A673 (cell line): Measurements from ENCODE around the gene MKNK2. TPM values are rescaled to one million over a fixed set of nuclear protein-coding genes. Genes with fewer than 3 reads are reported as not detected.
"Not testable (repeated sequence)": the region's sequence is repeated elsewhere in the genome, so short reads cannot be mapped to it uniquely, and the experiment has no call there.

Experiments used
- BruUV-seq: library from RNA; stranded (reverse); fragments of 400-500 nt; replicated peaks from 2 replicates; lab custom pipeline; 2021; lab: Mats Ljungman, UMichigan
- CTCF ChIA-PET: fragments of 300-600 bp; sonication (Branson Sonifier 250); formaldehyde crosslinking; loops from one replicate; lab custom pipeline; 2022; ENCODE audit warnings: antibody characterized with exemption; lab: Charles Lee
- POLR2A ChIA-PET: fragments of 300-600 bp; sonication (Branson Sonifier 250); formaldehyde crosslinking; loops from one replicate; lab custom pipeline; 2022; ENCODE audit warnings: antibody characterized with exemption; ENCODE audit not compliant: low non-redundant PET; lab: Charles Lee
- DNase-seq: peaks from one replicate; pipeline ENCODE4 v3.0.0-alpha.2; 2015; ENCODE audit warnings: low spot score
- H3K27ac ChIP-seq: fragments of 200-600 bp; sonication (generic); 2 replicates; pipeline ENCODE4 v1.5.1; 2016; ENCODE audit warnings: mixed run types, low read depth, mild to moderate bottlenecking, mixed read lengths, antibody characterized with exemption, low read length; ENCODE audit not compliant: poor library complexity, severe bottlenecking
- H3K27me3 ChIP-seq: fragments of 200-600 bp; sonication (generic); replicated peaks from 2 replicates; pipeline ENCODE4 v1.6.1; 2017; ENCODE audit warnings: mixed run types, low read depth, mild to moderate bottlenecking, mixed read lengths, antibody characterized with exemption, low read length; ENCODE audit not compliant: insufficient read depth, poor library complexity
- H3K36me3 ChIP-seq: fragments of 200-600 bp; sonication (generic); 2 replicates; pipeline ENCODE4 v1.6.1; 2016; ENCODE audit warnings: mixed run types, mild to moderate bottlenecking, mixed read lengths, antibody characterized with exemption, low read length; ENCODE audit not compliant: insufficient read depth, poor library complexity, severe bottlenecking
- H3K4me1 ChIP-seq: fragments of 200-600 bp; sonication (generic); 2 replicates; pipeline ENCODE4 v1.6.1; 2017; ENCODE audit warnings: mixed run types, mild to moderate bottlenecking, mixed read lengths, antibody characterized with exemption, low read length; ENCODE audit not compliant: insufficient read depth, poor library complexity, severe bottlenecking
- H3K4me3 ChIP-seq: fragments of 200-600 bp; sonication (generic); 2 replicates; pipeline ENCODE4 v1.5.1; 2016; ENCODE audit warnings: low read depth, mixed run types, mild to moderate bottlenecking, mixed read lengths, low read length; ENCODE audit not compliant: poor library complexity, severe bottlenecking
- H3K9me3 ChIP-seq: fragments of 200-600 bp; sonication (generic); 2 replicates; pipeline ENCODE4 v1.6.1; 2016; ENCODE audit warnings: mixed run types, low read depth, mild to moderate bottlenecking, mixed read lengths, antibody characterized with exemption, low read length; ENCODE audit not compliant: poor library complexity, severe bottlenecking
- EZH2 ChIP-seq: fragments of 200-600 bp; sonication (generic); IDR thresholded peaks from 2 replicates; pipeline ENCODE4 v1.6.1; 2017; ENCODE audit warnings: borderline replicate concordance, low read depth, mild to moderate bottlenecking, mixed read lengths, antibody characterized with exemption, low read length; ENCODE audit not compliant: poor library complexity, severe bottlenecking
- intact Hi-C: fragments of 100-400 bp; cut with micrococcal nuclease; formaldehyde crosslinking; loops from one replicate; pipeline ENCODE4 v1.10.0; 2022; ENCODE audit not compliant: unreplicated experiment
- total RNA-seq: library from RNA; stranded (reverse); gene quantifications from 2 replicates; pipeline ENCODE4 v1.2.3, GENCODE V29; 2021
- TF ChIP-seq, protein P1 (sequence below): fragments of 300-800, 200-600 bp; sonication (generic); conservative IDR thresholded peaks from 2 replicates; pipeline ENCODE4 v1.5.1; 2017; ENCODE audit warnings: low read depth, mild to moderate bottlenecking, antibody characterized with exemption, low read length, moderate library complexity, mixed read lengths

The MKNK2 gene
- total RNA-seq, 1 experiment from 2014 or later = 106 TPM

DNA sequence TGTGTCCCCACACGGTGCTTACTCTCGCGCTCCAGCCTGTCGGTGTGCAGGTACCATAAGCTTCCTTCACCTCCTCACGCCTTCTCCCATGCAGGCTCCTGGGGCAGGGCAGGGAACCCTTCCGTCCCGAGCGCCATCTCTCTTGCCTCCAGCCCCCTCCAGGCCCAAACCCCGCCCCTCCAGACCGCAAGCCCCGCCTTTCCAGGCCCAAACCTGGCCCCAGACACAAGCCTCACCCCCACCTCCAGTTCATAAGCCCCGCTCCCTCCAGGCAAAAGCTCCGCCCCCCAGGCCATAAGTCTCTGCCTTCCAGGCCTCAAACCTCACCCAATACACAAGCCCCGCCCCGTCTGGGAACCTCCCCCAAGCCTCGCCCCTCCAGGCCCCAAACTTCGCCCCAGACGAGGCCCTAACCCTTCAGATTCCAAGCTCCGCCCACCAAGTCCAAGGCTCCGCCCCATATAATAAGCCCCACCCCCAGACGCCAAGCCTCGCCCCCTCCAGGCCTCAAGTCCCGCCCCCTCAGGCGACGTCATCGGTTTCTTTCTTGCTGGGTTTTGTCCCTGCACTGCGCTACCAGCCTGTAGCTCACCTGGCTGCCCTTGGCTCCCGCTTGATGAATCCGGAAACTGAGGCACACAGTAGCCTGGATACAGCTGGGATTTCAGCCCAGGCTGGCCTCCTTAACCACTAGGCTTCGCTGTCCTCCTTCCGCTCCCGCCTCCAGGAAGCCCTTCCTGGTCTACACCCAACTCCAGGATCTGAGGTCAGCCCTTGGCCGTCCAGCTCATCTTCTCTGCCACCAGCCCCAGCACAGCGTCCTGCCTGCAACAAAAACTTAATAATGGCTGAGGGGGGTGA lies 16.1 kb downstream of the MKNK2 start:
- H3K36me3 ChIP-seq = peaks cover 16% of the 10 kb centered on the region
- peaks cover 16% of the 10 kb centered on the region for H3K4me1 ChIP-seq
- ChIA-PET POLR2A (interaction anchor here (0.6 kb wide), 1 partner anchor 310 kb away, joined by 10 read pairs; no protein-coding TSS in a partner anchor), CTCF (no interaction called here)
- no peak overlapping the region for H3K27ac ChIP-seq
- no peak overlapping the region for H3K4me3 ChIP-seq
- DNase-seq = peak; percentile 69
- H3K27me3 ChIP-seq = no peaks in the 10 kb centered on the region
- intact Hi-C loops = no loop called here
- H3K9me3 ChIP-seq = peaks cover 6% of the 10 kb centered on the region
- TF ChIP-seq, protein P1, sequence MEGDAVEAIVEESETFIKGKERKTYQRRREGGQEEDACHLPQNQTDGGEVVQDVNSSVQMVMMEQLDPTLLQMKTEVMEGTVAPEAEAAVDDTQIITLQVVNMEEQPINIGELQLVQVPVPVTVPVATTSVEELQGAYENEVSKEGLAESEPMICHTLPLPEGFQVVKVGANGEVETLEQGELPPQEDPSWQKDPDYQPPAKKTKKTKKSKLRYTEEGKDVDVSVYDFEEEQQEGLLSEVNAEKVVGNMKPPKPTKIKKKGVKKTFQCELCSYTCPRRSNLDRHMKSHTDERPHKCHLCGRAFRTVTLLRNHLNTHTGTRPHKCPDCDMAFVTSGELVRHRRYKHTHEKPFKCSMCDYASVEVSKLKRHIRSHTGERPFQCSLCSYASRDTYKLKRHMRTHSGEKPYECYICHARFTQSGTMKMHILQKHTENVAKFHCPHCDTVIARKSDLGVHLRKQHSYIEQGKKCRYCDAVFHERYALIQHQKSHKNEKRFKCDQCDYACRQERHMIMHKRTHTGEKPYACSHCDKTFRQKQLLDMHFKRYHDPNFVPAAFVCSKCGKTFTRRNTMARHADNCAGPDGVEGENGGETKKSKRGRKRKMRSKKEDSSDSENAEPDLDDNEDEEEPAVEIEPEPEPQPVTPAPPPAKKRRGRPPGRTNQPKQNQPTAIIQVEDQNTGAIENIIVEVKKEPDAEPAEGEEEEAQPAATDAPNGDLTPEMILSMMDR = no peak
- TF ChIP-seq EZH2 = no peak
- BruUV-seq = no TSS peak

- H3K4me3 ChIP-seq, intact Hi-C loops, BruUV-seq, H3K9me3 ChIP-seq, POLR2A ChIA-PET, CTCF ChIA-PET, H3K27ac ChIP-seq, H3K27me3 ChIP-seq, H3K36me3 ChIP-seq, DNase-seq: not testable (repeated sequence)
- peaks cover 16% of the 10 kb centered on the region for H3K4me1 ChIP-seq
Measured at GRCh38 chr19:2034253-2034652, 16.8 kb downstream of the MKNK2 start.

GRCh38 chr19:2033825-2034159 lies 17.3 kb downstream of the MKNK2 start:
- no peak for DNase-seq
- H3K27me3 ChIP-seq = no peaks in the 10 kb centered on the region
- H3K9me3 ChIP-seq = peaks cover 6% of the 10 kb centered on the region
- TF ChIP-seq, protein P1 = no peak
- TF ChIP-seq EZH2 = no peak
- BruUV-seq = no TSS peak
- peaks cover 16% of the 10 kb centered on the region for H3K4me1 ChIP-seq
- intact Hi-C loops = no loop called here
- no peak overlapping the region for H3K4me3 ChIP-seq
- H3K36me3 ChIP-seq = peaks cover 5% of the 10 kb centered on the region
- CTCF ChIA-PET = interaction anchor here (0.5 kb wide), 1 partner anchor 40 kb away, joined by 4 read pairs; no protein-coding TSS in a partner anchor
- POLR2A ChIA-PET = no interaction called here
- no peak overlapping the region for H3K27ac ChIP-seq
